ENCODE data around the gene IBA57. TPM values are rescaled to one million over a fixed set of nuclear protein-coding genes. Genes with fewer than 3 reads are reported as not detected.

Gene IBA57
- polyA plus RNA-seq (2013): 1.2 and 1.4 TPM in 2 replicates

DNA sequence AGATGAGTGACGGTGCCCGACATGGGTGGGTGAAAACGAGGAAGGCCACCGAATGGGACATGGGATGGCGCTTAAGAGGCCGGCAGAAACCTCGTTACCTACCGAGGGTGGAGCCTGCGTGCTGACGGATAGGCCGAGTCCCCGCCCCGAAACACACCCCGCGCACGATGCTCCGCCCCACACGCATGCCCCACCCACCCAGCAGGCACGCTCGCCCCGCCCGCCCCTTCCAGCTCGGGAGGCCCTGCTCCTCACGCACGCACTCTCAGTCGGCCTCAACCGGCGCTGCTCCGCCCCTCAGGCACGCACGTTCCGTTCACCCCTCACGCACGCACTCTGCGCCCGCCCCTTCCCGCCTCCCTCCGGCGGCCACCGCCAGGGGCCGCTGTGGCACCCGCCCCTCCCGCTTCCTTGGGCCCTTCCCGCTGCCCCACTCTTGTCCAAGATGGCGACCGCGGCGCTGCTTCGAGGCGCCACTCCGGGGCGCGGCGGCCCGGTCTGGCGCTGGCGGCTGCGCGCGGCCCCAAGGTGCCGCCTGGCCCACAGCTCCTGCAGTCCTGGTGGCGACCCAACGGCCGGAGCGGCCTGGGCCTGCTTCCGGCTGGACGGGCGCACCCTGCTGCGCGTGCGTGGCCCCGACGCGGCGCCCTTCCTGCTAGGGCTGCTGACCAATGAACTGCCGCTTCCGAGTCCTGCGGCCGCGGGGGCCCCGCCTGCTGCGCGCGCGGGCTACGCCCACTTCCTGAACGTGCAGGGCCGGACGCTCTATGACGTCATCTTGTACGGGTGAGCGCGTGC, at the start of gene IBA57:
IBA57 (plus strand) TSS at position 433 of the 798 bp plus-strand sequence; CDS start at position 446, 13 bp downstream.
- H2BK120ac ChIP-seq (ENCODE audit: insufficient read depth, low read length, poor library complexity): peak within 1 kb of the TSS; percentile 98
- peaks cover 0 to 4% of the 10 kb centered on the region in 2 experiments for H3K36me3 ChIP-seq (ENCODE audit: control insufficient read depth in 1 of 2, insufficient read depth in 2 of 2, low read length in 2 of 2)
- no CpG with 5 or more reads among the region's 93 CpGs for WGBS (ENCODE audit: extremely low coverage, insufficient coverage, insufficient read length)

DNA sequence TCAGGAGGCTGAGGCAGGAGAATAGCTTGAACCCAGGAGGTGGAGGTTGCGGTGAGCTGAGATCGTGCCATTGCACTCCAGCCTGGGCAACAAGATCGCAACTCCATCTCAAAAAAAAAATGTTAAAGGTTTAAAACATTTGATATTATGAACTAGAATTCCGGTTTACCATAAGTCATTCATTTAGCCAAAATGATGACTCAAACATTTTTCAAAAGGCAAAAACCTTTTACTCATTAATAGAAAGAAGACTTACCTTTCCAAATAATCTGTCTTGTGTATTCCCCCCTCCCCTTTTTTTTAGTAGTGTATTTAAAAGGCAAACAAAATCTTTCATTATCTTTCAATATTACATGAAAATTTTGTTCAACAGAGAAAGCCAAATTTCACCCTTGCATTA, 48.3 kb upstream of the IBA57 start:
- Histone ChIP-seq H3K4me1 (ENCODE audit: control insufficient read depth in 1 of 2, insufficient read depth in 2 of 2, low read length in 2 of 2) (no peaks in the 10 kb centered on the region), H3K14ac (ENCODE audit: low read length) (no peak overlapping the region), H3K18ac (ENCODE audit: low read length) (no peak overlapping the region), H2BK12ac (ENCODE audit: low read length) (no peak overlapping the region), H3K23ac (ENCODE audit: low read length) (no peak overlapping the region), H3K79me1 (ENCODE audit: low read length) (no peaks in the 10 kb centered on the region), H3K4ac (ENCODE audit: low read depth, low read length) (no peak overlapping the region), H3K4me3 (ENCODE audit: low read depth, low read length) (no peak overlapping the region), H4K91ac (ENCODE audit: low read depth, low read length) (no peak overlapping the region), H2BK5ac (ENCODE audit: low read depth, low read length, poor library complexity) (no peak overlapping the region), H3K4me2 (ENCODE audit: low read length) (no peak overlapping the region), H2AFZ (ENCODE audit: insufficient read depth, low read length, poor library complexity) (no peak overlapping the region), H3K27ac (ENCODE audit: low read depth, low read length) (no peak overlapping the region), H3K9me3 (ENCODE audit: insufficient read depth, low read depth, low read length) (no peaks in the 10 kb centered on the region), H3K27me3 (ENCODE audit: insufficient read depth, low read length) (no peaks in the 10 kb centered on the region), H2BK120ac (ENCODE audit: insufficient read depth, low read length, poor library complexity) (no peak overlapping the region), H3K9ac (ENCODE audit: low read length) (no peak overlapping the region), H2AK5ac (ENCODE audit: low read length) (no peak overlapping the region), H4K8ac (ENCODE audit: low read depth, low read length) (no peak overlapping the region), H3K79me2 (ENCODE audit: control insufficient read depth, insufficient read depth, low read length, poor library complexity) (no peaks in the 10 kb centered on the region), H3K36me3 (ENCODE audit: control insufficient read depth in 1 of 2, insufficient read depth in 2 of 2, low read length in 2 of 2) (no peaks in the 10 kb centered on the region), H4K12ac (ENCODE audit: low read depth, low read length) (no peak overlapping the region)
- no peak for DNase-seq
- WGBS (ENCODE audit: extremely low coverage, insufficient coverage, insufficient read length): no CpG with 5 or more reads among the region's 4 CpGs

More for the DNA sequence above, at the start of gene IBA57:
- H3K27ac ChIP-seq (ENCODE audit: low read depth, low read length): peak within 1 kb of the TSS; percentile 100
- H3K4me2 ChIP-seq (ENCODE audit: low read length): peak within 1 kb of the TSS; percentile 83
- peak within 1 kb of the TSS; percentile 99 for H2AFZ ChIP-seq (ENCODE audit: insufficient read depth, low read length, poor library complexity)
- peak within 1 kb of the TSS; percentile 100 for H3K9ac ChIP-seq (ENCODE audit: low read length)
- peak within 1 kb of the TSS; percentile 100 for H2BK5ac ChIP-seq (ENCODE audit: low read depth, low read length, poor library complexity)
- peak within 1 kb of the TSS; percentile 100 for H3K14ac ChIP-seq (ENCODE audit: low read length)
- H3K4me1 ChIP-seq (ENCODE audit: control insufficient read depth in 1 of 2, insufficient read depth in 2 of 2, low read length in 2 of 2): peaks cover 21 to 23% of the 10 kb centered on the region in 2 experiments
- peaks cover 21% of the 10 kb centered on the region for H3K79me1 ChIP-seq (ENCODE audit: low read length)
- peak within 1 kb of the TSS; percentile 94 for H3K4ac ChIP-seq (ENCODE audit: low read depth, low read length)
- H4K12ac ChIP-seq (ENCODE audit: low read depth, low read length): peak within 1 kb of the TSS; percentile 99
- no peaks in the 10 kb centered on the region for H3K9me3 ChIP-seq (ENCODE audit: insufficient read depth, low read depth, low read length)
- H3K4me3 ChIP-seq (ENCODE audit: low read depth, low read length): peak within 1 kb of the TSS; percentile 95
- no peaks in the 10 kb centered on the region for H3K27me3 ChIP-seq (ENCODE audit: insufficient read depth, low read length)
- no peak within 1 kb of the TSS for H3K23ac ChIP-seq (ENCODE audit: low read length)
- H2BK12ac ChIP-seq (ENCODE audit: low read length): no peak within 1 kb of the TSS
- H2AK5ac ChIP-seq (ENCODE audit: low read length): peak within 1 kb of the TSS; percentile 89
- peak within 1 kb of the TSS; percentile 99 for H3K18ac ChIP-seq (ENCODE audit: low read length)
- peak within 1 kb of the TSS; percentile 100 for H4K8ac ChIP-seq (ENCODE audit: low read depth, low read length)
- H3K79me2 ChIP-seq (ENCODE audit: control insufficient read depth, insufficient read depth, low read length, poor library complexity): peaks cover 8% of the 10 kb centered on the region
- DNase-seq: peak; percentile 98 to 100
- H4K91ac ChIP-seq (ENCODE audit: low read depth, low read length): peak within 1 kb of the TSS; percentile 100

DNA sequence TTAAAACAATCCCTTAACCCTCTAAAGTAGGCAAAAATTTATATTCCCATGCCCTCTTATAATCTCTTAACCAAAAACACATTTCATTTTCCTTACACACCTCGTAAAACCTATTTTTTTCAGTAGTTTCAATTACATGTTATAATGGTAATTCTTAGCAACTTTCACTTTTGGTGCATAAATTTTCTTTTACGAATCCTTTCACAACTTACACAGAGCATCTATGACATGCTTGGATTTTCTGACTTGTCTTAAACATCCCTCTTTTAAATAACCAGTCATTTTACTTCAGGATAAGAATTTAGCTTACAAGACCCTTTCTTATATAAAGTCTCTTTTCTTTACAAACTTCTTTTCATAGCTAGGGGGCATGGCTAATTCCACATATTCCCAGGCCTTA, 47.6 kb upstream of the IBA57 start:
- no peak overlapping the region for H2BK12ac ChIP-seq (ENCODE audit: low read length)
- DNase-seq: no peak
- H4K8ac ChIP-seq (ENCODE audit: low read depth, low read length): no peak overlapping the region
- no peak overlapping the region for H3K4me3 ChIP-seq (ENCODE audit: low read depth, low read length)
- H2AK5ac ChIP-seq (ENCODE audit: low read length): no peak overlapping the region
- no peak overlapping the region for H2BK5ac ChIP-seq (ENCODE audit: low read depth, low read length, poor library complexity)
- WGBS (ENCODE audit: extremely low coverage, insufficient coverage, insufficient read length): 93% methylated on average over 1 of the region's 2 CpGs
- H3K4ac ChIP-seq (ENCODE audit: low read depth, low read length): no peak overlapping the region
- H3K14ac ChIP-seq (ENCODE audit: low read length): no peak overlapping the region
- H3K4me1 ChIP-seq (ENCODE audit: control insufficient read depth in 1 of 2, insufficient read depth in 2 of 2, low read length in 2 of 2): no peaks in the 10 kb centered on the region
- H4K12ac ChIP-seq (ENCODE audit: low read depth, low read length): no peak overlapping the region
- H3K4me2 ChIP-seq (ENCODE audit: low read length): no peak overlapping the region
- H2BK120ac ChIP-seq (ENCODE audit: insufficient read depth, low read length, poor library complexity): no peak overlapping the region
- H3K9ac ChIP-seq (ENCODE audit: low read length): no peak overlapping the region
- no peaks in the 10 kb centered on the region for H3K36me3 ChIP-seq (ENCODE audit: control insufficient read depth in 1 of 2, insufficient read depth in 2 of 2, low read length in 2 of 2)
- no peak overlapping the region for H3K23ac ChIP-seq (ENCODE audit: low read length)
- H3K27ac ChIP-seq (ENCODE audit: low read depth, low read length): no peak overlapping the region
- H2AFZ ChIP-seq (ENCODE audit: insufficient read depth, low read length, poor library complexity): no peak overlapping the region
- no peaks in the 10 kb centered on the region for H3K9me3 ChIP-seq (ENCODE audit: insufficient read depth, low read depth, low read length)
- H3K18ac ChIP-seq (ENCODE audit: low read length): no peak overlapping the region
- H4K91ac ChIP-seq (ENCODE audit: low read depth, low read length): no peak overlapping the region
- no peaks in the 10 kb centered on the region for H3K79me2 ChIP-seq (ENCODE audit: control insufficient read depth, insufficient read depth, low read length, poor library complexity)
- H3K79me1 ChIP-seq (ENCODE audit: low read length): no peaks in the 10 kb centered on the region
- H3K27me3 ChIP-seq (ENCODE audit: insufficient read depth, low read length): no peaks in the 10 kb centered on the region

DNA sequence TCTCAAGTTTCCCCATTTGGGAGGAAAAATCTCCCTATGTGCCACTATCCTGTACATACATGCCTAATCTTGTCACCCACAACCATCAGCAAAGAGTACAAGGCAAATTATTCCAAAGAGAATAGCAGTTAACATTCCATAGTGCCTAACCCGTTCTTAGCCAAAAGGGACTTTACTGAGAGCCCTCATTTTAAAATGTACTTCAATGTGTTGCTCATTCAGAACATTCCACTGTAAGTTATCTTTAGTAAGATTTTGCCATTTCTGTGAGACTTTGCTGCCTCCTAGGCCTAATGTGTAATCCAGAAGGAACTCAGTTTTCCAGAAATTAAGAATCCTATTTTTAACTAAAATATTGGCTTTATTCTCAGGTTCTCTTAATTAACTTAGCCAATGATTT, 45.3 kb upstream of the IBA57 start:
- H4K91ac ChIP-seq (ENCODE audit: low read depth, low read length): no peak overlapping the region
- no peak overlapping the region for H3K4me3 ChIP-seq (ENCODE audit: low read depth, low read length)
- no peak overlapping the region for H4K8ac ChIP-seq (ENCODE audit: low read depth, low read length)
- H3K4ac ChIP-seq (ENCODE audit: low read depth, low read length): no peak overlapping the region
- H4K12ac ChIP-seq (ENCODE audit: low read depth, low read length): no peak overlapping the region
- no peaks in the 10 kb centered on the region for H3K4me1 ChIP-seq (ENCODE audit: control insufficient read depth in 1 of 2, insufficient read depth in 2 of 2, low read length in 2 of 2)
- H2AFZ ChIP-seq (ENCODE audit: insufficient read depth, low read length, poor library complexity): no peak overlapping the region
- no peaks in the 10 kb centered on the region for H3K27me3 ChIP-seq (ENCODE audit: insufficient read depth, low read length)
- H3K4me2 ChIP-seq (ENCODE audit: low read length): no peak overlapping the region
- H3K14ac ChIP-seq (ENCODE audit: low read length): no peak overlapping the region
- peak; percentile 27 to 74 for DNase-seq
- no peak overlapping the region for H3K23ac ChIP-seq (ENCODE audit: low read length)
- no peaks in the 10 kb centered on the region for H3K9me3 ChIP-seq (ENCODE audit: insufficient read depth, low read depth, low read length)
- H3K79me1 ChIP-seq (ENCODE audit: low read length): no peaks in the 10 kb centered on the region
- H3K18ac ChIP-seq (ENCODE audit: low read length): no peak overlapping the region
- no peak overlapping the region for H3K27ac ChIP-seq (ENCODE audit: low read depth, low read length)
- no peaks in the 10 kb centered on the region for H3K79me2 ChIP-seq (ENCODE audit: control insufficient read depth, insufficient read depth, low read length, poor library complexity)
- H2BK5ac ChIP-seq (ENCODE audit: low read depth, low read length, poor library complexity): no peak overlapping the region
- no CpG with 5 or more reads among the region's 1 CpG for WGBS (ENCODE audit: extremely low coverage, insufficient coverage, insufficient read length)
- H2AK5ac ChIP-seq (ENCODE audit: low read length): no peak overlapping the region
- H3K36me3 ChIP-seq (ENCODE audit: control insufficient read depth in 1 of 2, insufficient read depth in 2 of 2, low read length in 2 of 2): no peaks in the 10 kb centered on the region
- no peak overlapping the region for H3K9ac ChIP-seq (ENCODE audit: low read length)
- H2BK120ac ChIP-seq (ENCODE audit: insufficient read depth, low read length, poor library complexity): no peak overlapping the region
- no peak overlapping the region for H2BK12ac ChIP-seq (ENCODE audit: low read length)
